Activated CD8-positive, alpha-beta memory T cell treated with anti-CD3 and anti-CD28 coated beads, Interleukin-2, amount 50 U/mL, for 24 hours (primary cell): ENCODE measurements around the gene HOXA1.

Source experiments
- DNase-seq: peaks from one replicate; pipeline ENCODE4 v3.0.0-alpha.2; 2020; ENCODE audit errors: extremely low read depth

The HOXA1 gene

DNA sequence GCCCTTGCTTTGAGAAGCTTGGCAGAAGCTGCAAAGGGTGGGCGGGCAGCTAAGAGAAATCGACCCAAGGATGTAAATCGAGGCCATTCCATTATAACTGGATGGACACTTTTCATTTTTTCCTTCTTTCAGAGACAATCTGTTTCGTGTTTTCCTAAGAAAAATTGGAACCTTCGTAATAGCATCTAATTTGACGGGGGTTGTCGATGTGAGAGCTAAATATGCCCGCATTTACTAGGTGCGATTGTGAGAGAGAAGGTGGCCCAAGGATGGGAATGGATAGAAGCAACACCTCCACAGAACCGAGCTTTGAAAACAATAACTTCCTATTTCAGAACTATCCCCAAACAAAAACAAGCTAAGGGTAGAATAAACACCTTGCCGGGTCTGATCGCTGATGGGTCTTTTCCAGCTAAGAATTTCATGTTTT is 35.6 kb upstream of the HOXA1 start:
- no peak for DNase-seq

GRCh38 chr7:27130540-27131389 is 35.0 kb upstream of the HOXA1 start, which contains the start of gene HOXA4:
TSS of gene HOXA4 (minus strand) at chr7:27130757. CDS start at chr7:27130733, 24 bp downstream.
- DNase-seq: peak; percentile 43

- no peak for DNase-seq
Measured at GRCh38 chr7:27129729-27130539, 34.1 kb upstream of the HOXA1 start.

- DNase-seq: no peak
Measured at GRCh38 chr7:27128776-27129728, 33.3 kb upstream of the HOXA1 start.

DNA sequence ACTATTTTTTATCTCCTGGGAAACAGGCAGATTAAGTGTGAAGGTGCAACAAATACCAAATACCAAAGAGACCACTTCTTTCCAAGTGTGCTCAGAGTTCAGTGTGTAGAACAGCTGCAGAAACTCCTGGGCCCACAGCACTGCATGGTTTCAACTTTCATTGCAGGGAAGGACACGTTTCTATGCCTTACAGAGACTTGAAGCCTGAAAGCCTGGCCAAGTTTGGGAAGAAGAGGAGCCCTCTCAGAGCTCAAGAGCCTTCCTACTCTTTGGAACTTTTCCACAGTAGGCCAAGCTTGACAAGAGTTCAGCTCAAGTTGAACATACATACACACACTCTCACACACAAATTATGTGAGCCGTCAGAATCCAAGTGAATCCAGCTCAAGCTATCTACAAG is 32.2 kb upstream of the HOXA1 start:
- no peak for DNase-seq

DNA sequence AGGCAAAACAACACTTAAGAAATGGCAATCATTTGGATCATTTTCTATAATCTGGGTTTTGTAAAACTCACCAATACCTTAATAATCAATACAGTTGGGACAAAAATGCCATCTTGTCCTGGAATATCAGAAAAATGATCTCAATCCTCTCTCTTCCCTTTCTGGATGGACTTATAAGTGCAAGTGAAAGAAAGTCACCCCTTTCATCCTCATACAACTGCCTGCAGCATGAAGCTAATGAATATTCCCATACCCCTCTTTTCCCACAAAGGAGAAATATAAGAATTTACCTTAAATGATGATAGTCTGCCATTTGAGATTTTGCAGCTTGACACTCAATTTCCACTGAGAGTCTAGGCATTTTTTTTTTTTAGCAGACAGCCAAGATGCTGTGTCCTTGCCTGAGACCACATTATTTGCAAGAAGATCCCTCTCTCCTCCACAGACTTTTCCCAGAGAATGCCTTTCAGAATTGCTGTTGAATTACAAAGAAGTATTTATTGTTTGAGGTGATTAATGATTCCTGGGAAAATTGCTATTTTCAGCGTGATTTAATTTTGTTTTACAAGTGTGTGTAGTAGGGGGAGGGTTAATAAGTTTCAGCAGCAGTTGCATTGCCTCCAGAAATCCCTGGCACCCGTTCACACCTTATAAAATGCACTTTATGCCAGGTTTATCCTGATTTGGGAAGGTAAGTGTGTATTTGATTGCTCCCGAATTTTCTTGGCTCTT is 31.0 kb upstream of the HOXA1 start:
- DNase-seq: no peak

- DNase-seq: no peak
Measured at GRCh38 chr7:27125986-27126394, 30.2 kb upstream of the HOXA1 start.

DNA sequence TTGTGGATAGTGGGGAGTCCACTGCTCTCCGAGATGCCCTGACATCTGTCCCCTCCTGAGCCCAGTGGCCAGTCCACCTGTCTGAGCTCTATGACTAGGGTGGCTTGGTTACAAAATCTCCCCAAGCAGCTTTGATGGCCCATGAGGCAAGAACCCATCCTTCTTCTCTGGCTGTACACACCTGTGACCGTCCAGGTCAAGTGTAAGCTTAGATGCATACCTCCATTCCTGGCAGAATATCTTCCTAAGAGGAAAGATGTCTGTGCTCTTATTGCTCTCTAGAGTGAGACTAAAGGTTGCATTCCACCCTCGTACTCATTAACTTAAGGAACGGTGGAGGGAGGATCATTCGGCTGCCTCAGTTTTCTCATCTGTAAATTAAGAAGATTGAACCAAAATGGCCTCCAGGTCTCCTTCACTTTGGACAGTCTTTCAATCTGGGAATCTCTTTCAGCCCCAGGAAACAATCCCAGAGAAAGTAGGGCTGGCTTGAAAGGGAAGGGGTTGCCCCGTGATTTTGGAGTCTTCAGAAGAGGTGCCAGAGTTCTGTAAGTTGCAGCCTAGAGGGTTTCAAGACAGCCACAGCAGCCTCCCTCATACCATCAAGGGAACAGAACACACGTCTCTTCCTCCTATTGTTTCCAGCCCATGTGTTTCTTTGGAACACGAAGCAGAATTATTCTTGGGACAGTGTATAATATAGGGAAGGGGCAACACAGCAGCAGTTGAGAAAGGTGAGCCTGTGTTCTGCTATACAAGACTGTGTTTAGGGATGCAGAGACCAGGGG is 29.3 kb upstream of the HOXA1 start:
- no peak for DNase-seq

DNA sequence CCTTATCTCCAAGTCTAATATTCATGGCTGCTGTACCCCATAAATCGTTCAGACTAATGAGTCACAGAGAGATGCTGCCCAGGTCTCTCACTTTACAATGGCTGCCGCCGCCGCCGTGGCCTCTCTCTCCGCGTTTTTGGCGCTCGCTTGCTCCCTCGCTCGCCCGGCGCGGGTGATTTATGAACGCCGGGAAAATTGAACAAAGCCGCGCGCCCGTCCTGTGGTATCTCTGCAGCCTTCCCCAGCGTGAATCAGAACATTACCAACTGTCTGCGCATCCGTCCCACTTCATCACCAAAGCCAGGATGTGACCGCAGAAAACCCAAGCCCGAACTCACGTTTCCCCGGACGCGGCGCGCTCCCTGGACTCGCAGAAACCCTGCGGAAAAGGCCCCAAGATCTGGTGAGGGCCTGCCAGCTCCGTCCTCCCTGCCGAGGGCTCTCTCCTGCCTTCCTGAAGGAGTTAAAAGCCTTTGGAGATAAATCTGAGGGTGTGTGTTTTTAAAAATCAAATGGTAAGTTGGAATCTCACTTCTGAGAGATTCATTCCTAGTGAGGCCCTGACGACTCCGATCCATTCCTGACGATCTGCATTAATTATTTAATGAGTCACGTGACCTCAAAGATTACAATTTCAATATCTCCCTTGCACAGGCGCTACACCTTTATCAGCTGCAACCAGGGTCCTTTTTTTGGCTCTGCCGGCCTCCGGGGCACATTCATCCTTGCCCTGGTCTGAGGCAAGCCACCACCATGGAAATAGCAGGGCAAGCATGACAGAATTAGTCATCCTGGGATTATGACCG is 28.5 kb upstream of the HOXA1 start:
- DNase-seq: no peak

DNA sequence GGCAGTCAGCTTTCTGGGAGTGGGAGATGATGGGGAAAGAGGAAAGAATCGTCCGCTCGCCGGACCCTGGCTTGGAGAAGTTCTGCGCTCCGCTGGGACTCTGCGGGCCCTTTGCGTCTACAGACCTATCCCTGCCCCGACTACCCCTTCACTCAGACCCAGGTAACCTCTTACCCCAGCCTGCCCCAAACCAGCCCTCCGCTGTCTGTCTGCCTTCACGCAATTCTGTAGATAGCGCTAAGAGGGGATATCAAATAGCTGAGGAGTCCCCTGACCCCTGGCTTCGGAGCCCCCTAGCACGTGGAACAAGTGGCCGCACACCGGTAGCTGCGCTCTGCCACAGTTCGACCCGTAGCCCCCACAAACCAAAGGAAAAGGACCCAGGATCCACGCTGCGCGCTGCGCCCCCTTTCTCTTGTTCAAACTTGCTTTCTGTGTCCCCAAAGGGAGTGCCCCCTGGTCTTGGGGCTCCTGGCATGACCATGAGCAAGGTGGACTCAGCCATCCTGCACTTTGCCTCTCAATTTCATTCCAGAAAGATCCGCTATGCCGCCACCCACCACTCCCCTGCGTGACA is 27.8 kb upstream of the HOXA1 start:
- no peak for DNase-seq

DNA sequence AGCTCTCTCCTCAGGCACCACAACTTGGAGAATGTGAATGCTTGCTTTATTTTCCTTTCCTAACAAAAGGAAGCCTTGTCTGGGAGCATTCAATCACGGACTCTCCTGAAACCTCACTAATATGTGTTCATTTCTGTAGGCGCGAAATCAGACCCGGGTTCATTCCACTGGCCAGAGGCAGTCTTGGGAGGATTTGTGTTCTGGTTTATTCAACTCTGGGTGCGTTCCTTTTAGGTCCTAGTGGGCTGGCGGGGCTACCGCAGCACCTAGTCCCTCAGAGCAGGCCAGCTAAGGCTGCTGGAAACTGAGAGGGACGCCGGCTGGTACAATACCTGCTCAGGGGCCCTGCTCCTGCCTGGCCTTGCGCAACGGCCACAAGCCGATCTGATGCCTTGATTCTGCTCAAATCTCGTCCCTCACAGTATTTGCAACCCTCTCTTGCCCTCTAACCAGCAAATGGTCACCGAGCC is 27.2 kb upstream of the HOXA1 start:
- no peak for DNase-seq

- no peak for DNase-seq
Measured at GRCh38 chr7:27122077-27122910, 26.5 kb upstream of the HOXA1 start.

DNA sequence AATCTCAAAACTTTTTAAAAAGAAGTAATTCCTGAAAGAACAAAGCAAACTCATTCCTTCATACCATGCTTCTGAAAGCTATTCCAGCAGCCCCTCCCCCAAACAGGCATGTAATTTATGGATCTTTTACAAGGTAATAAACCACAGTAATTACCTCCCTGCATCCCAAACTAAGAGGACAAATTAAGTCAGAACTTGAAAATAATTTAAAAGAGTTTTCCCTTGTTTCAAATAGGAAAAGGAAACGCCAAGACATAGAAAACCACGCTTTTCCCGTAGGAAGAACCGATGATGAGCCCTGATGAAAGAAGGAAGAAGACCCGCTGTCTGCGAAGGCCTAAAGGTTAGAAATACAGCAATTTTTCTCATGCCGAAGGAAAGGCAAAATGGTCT is 25.9 kb upstream of the HOXA1 start:
- DNase-seq: no peak

DNA sequence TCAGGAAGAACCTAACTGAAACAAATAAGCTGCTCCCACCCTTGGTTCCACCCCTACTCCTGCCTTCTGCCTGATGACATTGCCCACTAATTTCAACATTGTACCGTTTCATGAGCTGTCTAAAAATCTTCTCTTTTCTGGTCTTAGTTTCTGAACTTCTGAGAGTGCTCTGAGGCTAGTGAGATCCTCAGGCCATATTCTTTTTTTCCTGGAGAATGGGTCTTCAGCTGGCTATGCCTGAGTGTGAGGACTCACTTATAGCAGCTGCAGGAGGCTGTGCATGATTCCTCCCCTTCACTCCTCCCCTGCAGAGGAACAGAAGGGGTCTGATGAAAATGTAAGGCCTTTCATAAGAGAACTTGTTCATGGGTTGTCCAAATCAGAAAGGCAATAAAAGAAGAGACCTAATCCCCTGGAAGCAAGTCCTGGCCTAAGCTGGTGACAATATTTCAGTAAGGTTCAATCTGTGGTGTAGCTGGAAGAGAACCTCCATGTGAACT is 23.7 kb upstream of the HOXA1 start:
- DNase-seq: no peak

DNA sequence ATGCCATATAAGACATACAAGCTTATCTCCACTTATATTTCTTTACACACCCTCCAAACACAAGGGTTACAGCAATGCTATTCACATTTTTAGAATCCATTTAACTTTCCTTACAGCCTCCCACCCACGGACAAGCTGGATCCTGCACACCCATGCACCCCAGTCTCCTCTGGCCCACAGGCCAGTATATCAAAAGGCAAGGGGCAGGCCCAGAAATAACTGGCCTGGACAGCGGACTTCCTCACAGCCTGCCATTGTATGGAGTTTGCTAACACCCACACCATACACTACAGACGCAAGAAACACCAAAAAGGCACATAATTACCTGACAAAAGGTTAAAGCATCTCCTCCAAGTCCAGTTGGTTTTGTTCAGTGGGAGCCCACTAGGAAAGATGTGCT is 22.8 kb upstream of the HOXA1 start:
- DNase-seq: no peak

DNA sequence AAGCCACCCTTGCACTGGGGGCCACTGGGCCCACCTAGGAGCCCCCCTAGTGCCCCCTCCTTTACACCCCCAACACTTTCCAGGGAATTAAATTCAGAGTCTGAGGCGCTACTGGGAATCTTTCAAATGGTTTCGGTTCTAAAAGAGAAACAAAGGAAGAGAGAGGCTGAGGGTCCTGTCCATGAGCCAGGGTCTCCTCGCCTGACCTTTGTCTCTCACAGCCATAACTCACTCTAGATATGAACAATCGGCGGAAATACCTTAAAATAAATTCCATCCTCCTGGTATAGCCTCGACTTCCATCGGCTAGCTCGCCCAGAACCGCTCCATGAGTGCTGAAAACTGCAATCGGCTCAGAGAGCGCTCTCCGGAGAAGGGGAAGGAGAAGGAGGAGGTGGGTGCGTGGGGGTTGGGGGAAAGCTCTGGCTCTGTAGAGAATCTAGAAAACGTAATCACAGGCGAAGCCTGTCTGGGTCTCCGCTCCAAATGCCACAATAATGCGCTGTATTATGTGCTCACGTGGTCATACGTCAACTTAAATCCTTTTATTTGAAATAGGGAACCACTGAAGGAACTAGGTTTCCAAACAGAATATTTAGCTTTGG is 22.2 kb upstream of the HOXA1 start:
- no peak for DNase-seq
